T-helper 2 cell (primary cell): ENCODE measurements around the gene PCSK2.

Experiments used
- DNase-seq, 5 experiments: peaks; one replicate each; pipeline versions ENCODE4 v3.0.0 to v3.0.0-alpha.2; 2012 to 2022

PCSK2 gene

DNA sequence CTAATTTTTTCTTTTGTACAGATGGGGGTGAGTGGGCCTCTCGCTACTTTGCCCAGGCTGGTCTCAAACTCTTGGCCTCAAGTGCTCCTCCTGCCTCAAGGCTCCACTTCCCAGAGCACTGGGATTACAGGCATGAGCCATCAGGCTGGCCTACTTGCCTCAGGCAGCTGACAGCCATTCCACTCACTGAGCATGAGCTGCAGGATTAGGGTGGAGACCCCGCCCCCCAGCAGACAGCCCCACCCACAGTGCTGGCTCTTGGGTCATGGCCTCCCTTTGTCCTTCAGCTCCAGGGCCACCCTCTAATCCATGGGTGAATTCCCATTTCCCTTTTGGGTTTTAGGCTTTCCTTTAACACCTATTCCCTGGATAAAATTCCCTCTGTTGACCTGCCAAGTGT is 222.2 kb downstream of the PCSK2 start:
- DNase-seq, result no peak

DNA sequence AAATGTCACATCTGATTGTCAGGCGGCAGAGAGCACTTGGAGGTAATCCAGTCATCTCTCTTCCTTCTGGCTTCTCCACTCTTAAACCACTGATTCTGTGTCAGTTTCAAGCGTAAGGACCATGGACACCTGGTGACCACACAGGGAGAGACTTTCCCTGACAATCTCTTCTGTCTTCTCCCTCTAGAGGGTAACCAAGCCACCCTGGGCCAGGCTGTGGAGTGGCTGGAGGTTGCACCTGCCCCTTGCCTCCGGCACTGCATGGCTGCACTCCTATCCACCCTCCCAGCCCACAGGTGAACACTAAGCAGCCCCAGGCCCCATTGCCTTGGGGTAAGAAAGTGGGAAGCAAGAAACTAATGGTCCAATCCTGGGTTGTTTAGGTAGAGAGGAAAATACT is 225.6 kb downstream of the PCSK2 start:
- DNase-seq, result no peak

- DNase-seq, result no peak
These were observed 226.8 kb downstream of the PCSK2 start for GRCh38 chr20:17453592-17453991.

DNA sequence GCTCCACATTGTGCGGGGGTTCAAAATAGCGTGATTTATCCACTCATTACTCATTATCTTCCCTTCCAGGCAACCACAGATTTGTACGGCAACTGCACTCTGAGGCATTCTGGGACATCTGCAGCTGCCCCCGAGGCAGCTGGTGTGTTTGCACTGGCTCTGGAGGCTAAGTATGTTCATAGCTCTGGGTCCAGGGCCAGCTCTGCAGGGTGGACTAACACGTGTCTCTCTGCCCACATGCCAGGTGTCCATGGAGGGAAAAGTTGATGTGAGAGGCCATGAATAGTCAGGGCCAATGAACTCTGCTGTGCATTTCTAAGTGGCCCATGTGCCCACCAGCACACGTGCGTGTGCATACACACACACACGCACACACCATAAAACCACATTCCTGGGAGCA is 229.4 kb downstream of the PCSK2 start:
- no peak for DNase-seq

DNA sequence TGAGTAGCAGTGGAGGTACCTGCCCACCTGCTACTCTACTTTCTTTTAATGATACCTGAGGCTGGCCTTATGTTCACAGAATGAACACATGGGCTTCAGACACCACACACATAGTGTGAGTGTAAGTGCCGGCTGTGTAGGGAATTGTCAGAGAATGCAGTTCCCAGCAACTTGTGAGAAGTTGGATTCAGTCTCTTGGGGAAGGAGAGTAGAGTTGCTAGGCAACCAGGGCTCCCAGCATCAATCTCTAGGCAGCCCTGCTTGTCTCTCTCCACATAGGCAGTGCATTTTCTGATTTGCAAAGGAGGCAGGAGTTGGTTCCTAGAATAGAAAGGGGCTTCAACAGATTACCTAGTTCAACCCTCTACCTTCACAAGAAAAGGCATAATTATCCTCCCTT is 230.2 kb downstream of the PCSK2 start:
- no peak for DNase-seq

DNA sequence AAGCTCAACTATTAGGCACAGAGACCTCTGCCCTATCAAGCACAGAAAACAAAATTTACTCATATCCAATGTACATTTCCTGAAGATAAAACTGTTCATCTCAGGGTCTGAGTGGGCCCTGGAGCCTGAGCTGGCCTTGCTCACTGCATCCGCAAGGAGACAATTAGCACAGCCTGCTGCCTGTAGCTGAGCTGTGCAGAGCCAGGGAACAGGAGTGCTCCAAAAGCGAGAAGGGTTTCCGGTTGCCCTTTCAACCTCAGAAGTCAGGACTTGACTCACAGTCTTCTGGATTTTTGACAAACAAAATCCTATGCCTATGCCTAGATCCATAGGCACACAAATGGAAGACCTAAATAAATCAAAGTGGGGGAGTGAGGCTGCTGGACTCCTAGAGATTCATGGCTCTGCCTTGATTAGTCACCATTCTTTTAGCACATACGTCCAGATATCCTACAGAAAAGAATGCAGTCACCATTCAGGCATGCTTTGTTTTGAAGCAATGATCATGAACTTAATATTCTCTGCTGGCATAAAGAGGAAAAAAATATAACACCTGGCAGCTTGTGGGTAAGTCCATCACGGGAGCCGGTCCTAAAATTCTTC is 230.8 kb downstream of the PCSK2 start:
- DNase-seq, result no peak

GRCh38 chr20:17460119-17460518 is 233.3 kb downstream of the PCSK2 start:
- DNase-seq, result peak in 1 of 5 experiments; percentile 4

DNA sequence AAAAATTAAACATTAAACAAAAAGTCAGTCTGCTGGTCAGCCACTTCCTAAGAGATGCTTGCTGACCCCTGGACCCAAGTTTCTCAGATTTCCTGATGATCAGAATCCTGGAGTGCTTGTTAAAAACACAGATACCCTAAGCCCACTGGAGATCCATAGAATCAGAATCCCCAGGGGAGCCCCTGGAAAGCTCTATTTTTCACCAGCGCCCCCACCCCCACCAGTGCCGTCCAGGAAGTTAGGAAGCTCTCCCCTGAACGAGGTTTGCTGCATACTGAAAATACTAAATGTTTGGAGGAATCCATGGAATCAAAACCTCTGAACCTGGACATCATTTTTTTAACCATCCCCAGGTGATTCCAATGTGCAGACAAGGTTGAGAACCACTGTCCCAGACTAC is 235.1 kb downstream of the PCSK2 start:
- no peak for DNase-seq

DNA sequence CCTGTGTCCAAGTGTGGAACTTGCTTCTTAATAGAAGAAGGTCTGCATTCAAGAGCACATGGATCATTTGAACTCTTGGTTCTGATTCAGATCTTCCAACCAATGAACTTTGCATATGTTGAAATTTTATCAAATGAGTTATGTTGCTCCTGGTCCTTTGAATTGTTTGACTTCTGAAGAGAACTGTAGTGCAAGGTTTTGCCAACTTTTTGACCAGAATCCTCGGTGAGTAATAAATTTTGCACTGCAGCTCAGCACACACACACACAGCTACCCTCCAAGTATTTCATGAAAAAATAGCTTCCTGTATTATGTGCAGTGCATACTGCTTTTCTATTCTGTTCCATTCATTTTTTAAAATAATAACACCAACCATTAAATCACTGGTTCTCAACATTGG is 236.9 kb downstream of the PCSK2 start:
- no peak for DNase-seq

DNA sequence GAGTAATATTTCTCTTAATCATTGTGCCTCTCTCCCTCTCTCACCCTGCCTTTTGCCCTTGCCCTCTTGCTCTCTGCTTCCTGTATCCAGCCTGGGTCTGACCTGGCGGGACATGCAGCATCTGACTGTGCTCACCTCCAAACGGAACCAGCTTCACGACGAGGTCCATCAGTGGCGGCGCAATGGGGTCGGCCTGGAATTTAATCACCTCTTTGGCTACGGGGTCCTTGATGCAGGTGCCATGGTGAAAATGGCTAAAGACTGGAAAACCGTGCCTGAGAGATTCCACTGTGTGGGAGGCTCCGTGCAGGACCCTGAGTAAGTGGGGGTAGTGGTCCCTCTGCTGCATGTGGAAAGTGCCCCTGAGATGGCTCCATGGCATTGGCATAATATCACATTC is 238.4 kb downstream of the PCSK2 start:
- DNase-seq, result no peak

DNA sequence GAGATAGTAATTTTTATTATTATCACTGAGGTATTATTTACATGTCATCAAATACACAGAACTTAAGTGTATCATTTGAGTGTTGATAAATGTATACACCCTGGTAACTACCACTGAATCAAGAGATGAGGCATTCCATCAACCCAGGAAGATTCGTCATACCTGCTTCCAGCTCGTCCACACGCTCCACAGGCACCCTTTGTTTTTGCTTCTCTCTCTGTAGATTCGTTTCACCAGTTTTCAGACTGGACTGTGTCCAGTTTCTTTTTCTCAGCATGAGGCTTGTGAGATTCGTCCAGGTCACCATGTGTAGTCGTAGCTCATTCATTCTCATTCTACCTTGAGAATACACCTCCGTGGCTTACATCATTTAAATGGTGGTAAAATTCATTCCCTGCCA is 239.8 kb downstream of the PCSK2 start:
- no peak for DNase-seq

DNA sequence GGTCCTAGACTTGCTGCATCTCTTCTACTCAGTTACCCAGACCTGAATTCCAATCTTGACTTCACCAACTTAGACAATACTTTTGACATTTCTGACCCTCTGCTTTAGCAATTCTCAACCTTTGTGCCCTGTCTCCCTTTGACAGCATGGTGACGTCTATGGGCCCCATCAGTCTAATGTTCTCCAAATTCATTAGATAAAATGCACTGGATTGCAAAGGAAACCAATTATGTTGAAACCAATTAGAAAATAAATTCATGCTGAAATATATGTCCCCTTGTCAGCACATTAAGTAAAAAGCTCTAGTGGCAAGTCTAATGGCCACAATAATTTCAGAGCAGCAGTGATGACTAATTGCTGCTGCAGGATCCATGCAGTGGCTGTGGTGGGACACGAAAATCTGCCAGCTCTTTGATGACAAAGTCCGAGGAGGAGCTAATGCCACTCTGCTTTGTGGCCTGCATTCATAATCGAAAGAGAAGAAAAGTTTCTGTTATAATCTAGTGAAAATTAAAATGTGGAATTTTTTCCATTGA is 240.3 kb downstream of the PCSK2 start:
- no peak for DNase-seq

- DNase-seq, result no peak
These were observed 241.4 kb downstream of the PCSK2 start for GRCh38 chr20:17468073-17468840.

DNA sequence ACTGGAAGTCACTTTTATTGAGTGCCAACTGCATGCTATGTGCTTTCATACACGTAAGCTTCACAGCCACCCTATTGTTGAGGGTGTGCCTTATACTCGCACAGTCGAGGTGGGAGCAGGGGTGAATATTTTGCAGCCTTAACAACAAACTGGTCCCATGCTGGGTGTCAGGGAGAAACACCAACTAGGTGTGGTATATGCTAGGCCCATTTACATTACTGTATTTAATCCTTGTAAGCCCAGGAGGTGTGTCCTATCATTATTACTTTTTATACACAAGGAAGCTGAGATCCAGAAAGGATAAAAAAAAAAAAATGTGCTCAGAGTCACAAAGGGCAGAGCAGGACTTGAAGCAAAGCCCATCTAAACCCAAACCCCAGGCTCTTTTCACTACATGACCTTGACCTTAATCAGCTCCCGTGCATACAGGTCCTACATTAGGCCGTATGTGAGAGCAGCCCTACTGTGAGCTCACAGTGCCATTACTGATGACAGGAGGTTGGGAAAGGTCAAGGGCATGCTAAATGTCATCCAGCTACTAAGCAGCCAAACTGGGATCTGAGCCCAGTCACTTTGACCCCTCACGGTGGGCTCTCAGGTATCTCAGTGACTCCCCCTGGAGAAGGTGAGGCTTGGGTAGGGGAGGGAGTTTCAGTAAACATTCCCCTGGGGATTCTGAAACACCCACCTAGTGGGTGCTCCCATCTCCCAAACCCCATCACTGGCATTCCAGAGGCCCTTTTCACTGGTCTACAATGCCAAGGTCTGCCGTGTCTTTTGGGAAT is 242.6 kb downstream of the PCSK2 start:
- DNase-seq, result no peak

- no peak for DNase-seq
These were observed 243.7 kb downstream of the PCSK2 start for GRCh38 chr20:17470521-17470920.

DNA sequence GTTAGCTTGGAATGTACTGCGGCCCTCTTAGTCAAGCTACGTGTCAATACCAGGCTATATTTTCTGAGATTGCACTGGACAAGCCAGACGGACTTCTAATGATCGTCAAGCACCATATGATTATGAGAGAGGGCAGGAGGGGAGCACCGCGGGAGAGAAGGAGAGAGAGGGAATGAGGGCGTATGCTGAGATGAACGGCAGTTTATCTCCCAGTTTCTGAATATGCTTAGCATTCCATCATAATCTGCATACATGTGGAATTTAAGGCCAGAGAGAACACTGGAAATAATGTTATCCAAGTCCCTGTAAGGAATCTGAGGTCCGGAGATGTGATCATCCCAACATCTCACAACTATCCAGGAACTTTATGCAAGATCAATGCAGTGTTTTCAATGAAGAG is 244.1 kb downstream of the PCSK2 start:
- no peak for DNase-seq

- no peak for DNase-seq
These were observed 244.9 kb downstream of the PCSK2 start for GRCh38 chr20:17471606-17472187.

DNA sequence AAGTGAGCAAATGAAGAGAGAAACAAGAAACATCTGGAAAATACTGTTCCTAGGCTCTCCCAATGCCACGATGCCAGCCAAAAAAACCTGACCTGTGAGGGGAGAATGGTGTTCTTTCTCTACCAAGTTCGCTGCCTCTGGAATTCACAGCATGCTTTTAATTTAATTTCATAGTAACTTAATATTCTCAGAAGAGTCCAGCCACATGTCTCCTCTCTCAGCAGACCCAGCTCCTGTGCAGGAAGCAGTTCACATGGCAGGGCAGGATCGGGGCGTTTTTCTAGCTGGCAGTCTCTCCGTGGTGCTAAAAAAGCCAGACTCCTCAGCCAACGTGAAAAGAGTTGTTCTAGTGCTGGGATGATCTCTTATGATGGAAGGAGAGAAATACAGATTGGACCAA is 246.8 kb downstream of the PCSK2 start:
- DNase-seq, result no peak

DNA sequence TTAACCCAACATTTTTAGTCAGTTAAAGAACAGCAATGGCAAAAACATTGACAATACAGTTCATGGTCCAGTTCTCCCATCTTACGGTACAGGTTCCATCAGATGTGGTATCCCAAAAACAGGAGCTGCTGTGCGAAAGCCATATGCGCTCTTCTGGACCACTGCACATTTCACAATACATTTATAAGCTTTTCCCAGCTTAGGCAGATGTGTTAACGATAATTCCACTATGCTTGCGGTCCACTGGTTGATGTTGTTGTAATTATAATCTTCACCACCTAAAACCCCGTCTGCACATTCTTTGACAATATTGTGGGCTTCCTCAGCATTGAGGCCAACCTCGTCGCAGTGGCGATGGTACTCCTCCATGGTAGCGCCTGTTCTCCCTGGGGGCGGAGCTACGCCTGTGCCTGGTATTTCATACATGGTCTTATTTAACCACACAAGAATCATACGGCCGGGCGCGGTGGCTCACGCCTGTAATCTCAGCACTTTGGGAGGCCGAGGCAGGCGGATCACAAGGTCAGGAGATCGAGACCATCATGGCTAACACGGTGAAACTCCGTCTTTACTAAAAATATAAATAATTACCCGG is 252.3 kb downstream of the PCSK2 start:
- no peak for DNase-seq

DNA sequence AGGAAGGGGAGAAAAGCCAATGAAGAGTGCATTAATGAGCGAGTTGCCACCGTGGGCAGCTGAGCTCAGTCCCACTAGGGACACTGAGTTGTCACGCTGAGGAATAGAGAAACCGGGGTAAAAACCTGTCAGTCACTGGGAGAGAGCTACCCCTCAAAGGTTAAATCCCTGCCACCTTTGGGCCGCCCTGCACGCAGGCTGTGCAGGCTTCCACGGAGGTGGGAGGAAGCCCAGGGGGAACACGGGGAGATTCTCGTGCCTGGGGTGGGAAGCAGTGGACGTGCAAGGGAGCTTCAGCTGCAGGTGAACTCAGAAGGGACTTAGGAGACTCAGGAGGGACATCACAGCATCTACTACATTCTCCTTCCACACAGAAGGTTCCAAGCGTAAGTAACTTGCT is 253.9 kb downstream of the PCSK2 start:
- no peak for DNase-seq

GRCh38 chr20:17481661-17482060 is 254.8 kb downstream of the PCSK2 start:
- DNase-seq, result no peak

GRCh38 chr20:17482536-17482935 is 255.7 kb downstream of the PCSK2 start:
- DNase-seq, result no peak

DNA sequence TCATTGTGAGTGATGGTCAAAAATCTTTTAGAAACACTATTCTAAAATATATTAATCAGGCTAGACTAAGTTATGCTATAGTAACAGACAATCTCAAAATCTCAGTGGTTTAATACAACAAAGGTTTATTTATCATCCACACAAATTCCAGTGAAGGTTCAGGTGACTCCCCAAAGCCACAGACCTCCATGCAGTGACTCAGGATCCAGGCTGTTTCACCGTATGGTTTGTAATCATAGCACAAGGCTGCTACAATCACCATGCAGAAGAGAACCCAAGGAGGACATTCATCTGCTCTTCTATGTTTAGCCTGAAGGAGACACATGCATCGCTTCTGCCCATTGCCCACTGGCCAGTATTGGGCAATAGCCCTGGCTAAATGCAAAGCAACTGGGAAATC is 258.2 kb downstream of the PCSK2 start:
- no peak for DNase-seq
